GM23338 (cell line): ENCODE measurements around the gene ZNF580.

Source experiments
- CTCF ChIP-seq, 2 experiments: fragments of 200-600 bp in 1 of 2; sonication (generic) in 1 of 2; conservative IDR thresholded peaks; 2 replicates each; pipeline versions ENCODE4 v1.5.1 to v1.6.1; 2016 to 2017; ENCODE audit warnings: antibody characterized with exemption in 2 of 2, low read depth in 2 of 2, mild to moderate bottlenecking in 2 of 2, moderate library complexity in 1 of 2
- ETS1 ChIP-seq: IDR thresholded peaks from 2 replicates; pipeline ENCODE4 v1.6.1; 2016; ENCODE audit warnings: antibody characterized with exemption
- EZH2 ChIP-seq: fragments of 200-600 bp; sonication (generic); IDR thresholded peaks from one replicate; pipeline ENCODE4 v1.8.0; 2017; ENCODE audit warnings: antibody characterized with exemption, mild to moderate bottlenecking, low read depth; ENCODE audit not compliant: unreplicated experiment
- EZH2phosphoT487 ChIP-seq: fragments of 200-600 bp; sonication (generic); IDR thresholded peaks from one replicate; pipeline ENCODE4 v1.8.1; 2018; ENCODE audit warnings: antibody characterized with exemption; ENCODE audit not compliant: unreplicated experiment
- JUNB ChIP-seq: IDR thresholded peaks from one replicate; pipeline ENCODE4 v1.6.1; 2016; ENCODE audit warnings: antibody characterized with exemption; ENCODE audit not compliant: unreplicated experiment
- REST ChIP-seq: IDR thresholded peaks from one replicate; pipeline ENCODE4 v1.6.1; 2018; ENCODE audit warnings: antibody characterized with exemption; ENCODE audit not compliant: unreplicated experiment

GRCh38 chr19:55673465-55673864, 32.7 kb downstream of the ZNF580 start:
- TF ChIP-seq CTCF (conservative IDR thresholded peaks at IDR 0.05; ENCODE audit: low read depth in 2 of 2) (no peak), EZH2 (no peak), EZH2phosphoT487 (no peak), ETS1 (no peak), JUNB (no peak), REST (no peak)
